Parathyroid adenoma (tissue), 2 donors: ENCODE data around the gene VPS37C.
A peak's percentile ranks its signal among the peaks of the same experiment; 100 is the strongest.

ENCODE experiments used
- H2AFZ ChIP-seq: fragments of 300-600 bp; sonication (generic); one replicate; pipeline ENCODE4 v1.7.0; 2017; ENCODE audit warnings: antibody characterized with exemption, mild to moderate bottlenecking
- H3K27ac ChIP-seq: fragments of 300-600 bp; sonication (generic); one replicate; pipeline ENCODE4 v1.7.0; 2017
- H3K27me3 ChIP-seq: fragments of 300-600 bp; sonication (generic); one replicate; pipeline ENCODE4 v1.7.0; 2017; ENCODE audit warnings: low read length; ENCODE audit not compliant: control insufficient read depth, insufficient read depth
- H3K36me3 ChIP-seq: fragments of 300-600 bp; sonication (generic); one replicate; pipeline ENCODE4 v1.7.0; 2017; ENCODE audit warnings: low read length; ENCODE audit not compliant: control insufficient read depth, insufficient read depth
- H3K4me1 ChIP-seq: fragments of 300-600 bp; sonication (generic); one replicate; pipeline ENCODE4 v1.7.0; 2017; ENCODE audit warnings: control low read depth
- H3K4me2 ChIP-seq: fragments of 300-600 bp; sonication (generic); one replicate; pipeline ENCODE4 v1.7.0; 2017; ENCODE audit warnings: low read length
- H3K4me3 ChIP-seq: fragments of 300-600 bp; sonication (generic); one replicate; pipeline ENCODE4 v1.7.0; 2017; ENCODE audit warnings: low read depth, low read length
- H3K79me2 ChIP-seq: fragments of 300-600 bp; sonication (generic); one replicate; pipeline ENCODE4 v1.7.0; 2017; ENCODE audit warnings: control low read depth
- H3K9ac ChIP-seq: fragments of 300-600 bp; sonication (generic); one replicate; pipeline ENCODE4 v1.7.0; 2017; ENCODE audit warnings: mild to moderate bottlenecking
- H3K9me3 ChIP-seq: fragments of 300-600 bp; sonication (generic); one replicate; pipeline ENCODE4 v1.7.0; 2017; ENCODE audit warnings: low read length; ENCODE audit not compliant: control insufficient read depth
- TF ChIP-seq, protein P1 (sequence below): fragments of 300-600 bp; sonication (generic); IDR thresholded peaks from one replicate; pipeline ENCODE4 v1.7.0; 2017; ENCODE audit warnings: antibody characterized with exemption, mild to moderate bottlenecking
- donor health status: primary hyperparathyroidism.

VPS37C gene

DNA sequence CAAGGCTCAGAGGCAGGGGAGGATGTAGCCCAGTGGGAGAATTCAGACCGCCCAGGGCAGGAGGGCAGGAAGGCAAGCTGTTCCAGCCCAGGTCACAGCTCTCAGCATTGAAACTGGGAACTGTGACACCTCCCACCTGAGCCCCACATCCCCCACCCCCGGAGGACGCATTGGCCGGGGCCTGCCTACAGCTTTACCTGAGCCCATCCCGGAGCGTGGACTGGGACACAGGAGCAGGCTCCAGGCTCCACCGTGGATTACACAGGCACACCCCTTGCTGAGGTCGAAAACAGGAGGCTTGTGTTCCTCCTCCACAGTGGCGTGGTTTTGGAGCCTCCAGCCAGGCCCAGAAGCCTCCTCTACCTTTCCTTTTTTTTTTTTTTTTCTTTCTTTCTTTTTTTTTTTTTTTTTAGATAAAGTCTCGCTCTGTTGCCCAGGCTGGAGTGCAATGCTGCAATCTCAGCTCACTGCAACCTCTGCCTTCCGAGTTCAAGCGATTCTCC lies 33.0 kb upstream of the VPS37C start:
- Histone ChIP-seq H3K4me1 (no peaks in the 10 kb centered on the region), H3K27ac (no peak overlapping the region), H3K4me3 (no peak overlapping the region), H3K79me2 (no peaks in the 10 kb centered on the region), H3K4me2 (no peak overlapping the region), H3K9ac (no peak overlapping the region), H3K9me3 (no peaks in the 10 kb centered on the region), H3K27me3 (no peaks in the 10 kb centered on the region), H2AFZ (no peak overlapping the region), H3K36me3 (no peaks in the 10 kb centered on the region)
- TF ChIP-seq, protein P1, sequence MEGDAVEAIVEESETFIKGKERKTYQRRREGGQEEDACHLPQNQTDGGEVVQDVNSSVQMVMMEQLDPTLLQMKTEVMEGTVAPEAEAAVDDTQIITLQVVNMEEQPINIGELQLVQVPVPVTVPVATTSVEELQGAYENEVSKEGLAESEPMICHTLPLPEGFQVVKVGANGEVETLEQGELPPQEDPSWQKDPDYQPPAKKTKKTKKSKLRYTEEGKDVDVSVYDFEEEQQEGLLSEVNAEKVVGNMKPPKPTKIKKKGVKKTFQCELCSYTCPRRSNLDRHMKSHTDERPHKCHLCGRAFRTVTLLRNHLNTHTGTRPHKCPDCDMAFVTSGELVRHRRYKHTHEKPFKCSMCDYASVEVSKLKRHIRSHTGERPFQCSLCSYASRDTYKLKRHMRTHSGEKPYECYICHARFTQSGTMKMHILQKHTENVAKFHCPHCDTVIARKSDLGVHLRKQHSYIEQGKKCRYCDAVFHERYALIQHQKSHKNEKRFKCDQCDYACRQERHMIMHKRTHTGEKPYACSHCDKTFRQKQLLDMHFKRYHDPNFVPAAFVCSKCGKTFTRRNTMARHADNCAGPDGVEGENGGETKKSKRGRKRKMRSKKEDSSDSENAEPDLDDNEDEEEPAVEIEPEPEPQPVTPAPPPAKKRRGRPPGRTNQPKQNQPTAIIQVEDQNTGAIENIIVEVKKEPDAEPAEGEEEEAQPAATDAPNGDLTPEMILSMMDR = no peak

GRCh38 chr11:61193596-61193995 lies 32.4 kb upstream of the VPS37C start:
- Histone ChIP-seq H3K27ac (no peak overlapping the region), H3K9ac (no peak overlapping the region), H3K36me3 (no peaks in the 10 kb centered on the region), H3K27me3 (no peaks in the 10 kb centered on the region), H3K4me3 (no peak overlapping the region), H3K4me2 (no peak overlapping the region), H3K79me2 (no peaks in the 10 kb centered on the region), H3K4me1 (no peaks in the 10 kb centered on the region), H2AFZ (no peak overlapping the region), H3K9me3 (no peaks in the 10 kb centered on the region)
- TF ChIP-seq, protein P1 = no peak

DNA sequence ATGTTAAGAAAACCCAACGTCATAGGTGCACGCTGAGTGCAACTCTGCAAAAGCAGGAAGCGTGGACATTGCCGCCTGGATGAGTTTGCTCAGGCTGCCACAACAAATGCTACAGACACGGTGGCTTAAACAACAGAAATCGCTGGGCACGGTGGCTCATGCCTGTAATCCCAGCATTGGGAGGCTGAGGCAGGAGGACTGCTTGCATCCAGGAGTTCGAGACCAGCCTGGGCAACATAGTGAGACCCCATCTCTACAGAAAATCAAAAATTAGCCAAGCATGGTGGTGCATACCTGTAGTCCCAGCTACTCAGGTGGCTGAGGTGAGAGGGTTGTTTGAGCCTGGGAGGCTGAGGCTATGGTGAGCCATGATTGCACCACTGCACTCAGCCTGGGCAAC lies 28.7 kb upstream of the VPS37C start:
- Histone ChIP-seq H3K27me3 (no peaks in the 10 kb centered on the region), H3K79me2 (no peaks in the 10 kb centered on the region), H3K36me3 (no peaks in the 10 kb centered on the region), H3K9me3 (no peaks in the 10 kb centered on the region), H3K4me3 (no peak overlapping the region), H2AFZ (no peak overlapping the region), H3K27ac (no peak overlapping the region), H3K9ac (no peak overlapping the region), H3K4me1 (no peaks in the 10 kb centered on the region), H3K4me2 (no peak overlapping the region)
- TF ChIP-seq, protein P1 = no peak

DNA sequence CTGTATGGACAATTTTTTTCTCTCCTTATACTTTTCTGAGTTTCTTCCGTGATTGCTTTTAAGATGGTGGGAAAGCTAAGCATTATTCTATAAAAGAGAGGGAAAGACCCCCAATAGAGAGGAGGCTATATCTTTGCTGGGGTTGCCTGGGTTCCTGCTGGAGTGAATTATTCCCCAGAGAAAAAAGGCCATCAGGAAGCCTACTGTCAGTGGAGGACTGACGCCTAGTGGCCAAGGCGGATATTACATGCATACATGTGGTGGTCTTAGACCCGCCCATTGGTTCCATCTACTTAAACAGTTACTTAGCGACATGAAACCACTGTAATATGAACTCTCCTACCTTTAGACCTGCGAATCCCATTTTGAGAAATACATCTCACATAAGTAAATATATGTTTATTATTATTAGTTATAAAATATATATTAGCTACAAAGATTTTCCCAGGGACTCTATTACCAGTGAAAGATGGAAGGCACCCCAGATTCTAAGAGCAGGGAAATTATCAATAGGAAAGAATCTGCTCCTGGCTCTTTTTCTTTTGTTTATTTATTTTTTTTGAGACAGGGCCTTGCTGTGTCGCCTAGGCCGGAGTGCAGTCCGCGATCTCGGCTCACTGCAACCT lies 26.4 kb upstream of the VPS37C start:
- TF ChIP-seq, protein P1 = peak; percentile 73
- no peaks in the 10 kb centered on the region for H3K79me2 ChIP-seq
- H2AFZ ChIP-seq = no peak overlapping the region
- no peak overlapping the region for H3K4me3 ChIP-seq
- no peak overlapping the region for H3K27ac ChIP-seq
- H3K9me3 ChIP-seq = no peaks in the 10 kb centered on the region
- H3K9ac ChIP-seq = no peak overlapping the region
- no peaks in the 10 kb centered on the region for H3K27me3 ChIP-seq
- no peaks in the 10 kb centered on the region for H3K36me3 ChIP-seq
- H3K4me2 ChIP-seq = no peak overlapping the region
- H3K4me1 ChIP-seq = no peaks in the 10 kb centered on the region

DNA sequence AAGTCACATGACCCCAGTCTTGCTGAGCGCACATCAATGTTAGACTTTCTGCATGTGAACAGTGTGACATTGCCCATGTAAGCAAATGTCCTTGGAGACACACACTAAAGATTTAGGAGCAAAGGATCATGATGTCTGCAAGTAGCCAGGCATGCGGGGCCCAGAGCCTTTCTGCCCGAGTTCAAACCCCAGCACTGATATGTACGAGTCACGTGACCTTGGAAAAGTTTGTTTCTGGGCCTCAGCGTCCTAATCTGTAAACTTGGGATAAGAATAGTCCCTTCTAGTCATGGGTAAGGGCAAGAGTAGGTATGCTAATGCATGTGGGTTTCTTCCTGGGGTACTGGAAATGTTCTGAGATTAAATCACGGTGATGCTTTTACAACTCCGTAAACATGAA lies 25.3 kb upstream of the VPS37C start:
- Histone ChIP-seq H3K27ac (no peak overlapping the region), H3K79me2 (no peaks in the 10 kb centered on the region), H3K27me3 (no peaks in the 10 kb centered on the region), H3K9ac (no peak overlapping the region), H3K4me1 (no peaks in the 10 kb centered on the region), H3K4me2 (no peak overlapping the region), H2AFZ (no peak overlapping the region), H3K36me3 (no peaks in the 10 kb centered on the region), H3K9me3 (no peaks in the 10 kb centered on the region), H3K4me3 (no peak overlapping the region)
- TF ChIP-seq, protein P1 = no peak
